Endothelial cell of umbilical vein (primary cell): ENCODE data around the gene SHC1. TPM values are rescaled to one million over a fixed set of nuclear protein-coding genes. Genes with fewer than 3 reads are reported as not detected.
A peak's percentile ranks its signal among the peaks of the same experiment; 100 is the strongest.

Source experiments
- BruUV-seq: library from RNA; stranded (reverse); fragments of 400-500 nt; replicated peaks from 2 replicates; lab custom pipeline; 2021; lab: Mats Ljungman, UMichigan
- CTCF ChIA-PET: fragments of 300-600, 350-600 bp; sonication (Branson Sonifier 250); formaldehyde crosslinking; loops from one replicate; lab custom pipeline; 2021; ENCODE audit warnings: antibody characterized with exemption, inconsistent platforms; lab: Charles Lee
- POLR2A ChIA-PET: fragments of 300-600, 350-600 bp; sonication (Branson Sonifier 250); formaldehyde crosslinking; loops from one replicate; lab custom pipeline; 2021; ENCODE audit warnings: antibody characterized with exemption, inconsistent platforms; lab: Charles Lee
- DNase-seq: peaks from one replicate; pipeline ENCODE4 v3.0.0-alpha.2; 2011; ENCODE audit warnings: low read depth, low spot score
- FAIRE-seq: peaks from 2 replicates; lab custom pipeline; 2011; peaks lifted over from hg19 to GRCh38; lab: Jason Lieb, UNC
- H2AFZ ChIP-seq: 2 replicates; pipeline ENCODE4 v1.6.0; 2012; ENCODE audit warnings: low read depth, low read length, control low read depth, inconsistent platforms
- H3K27ac ChIP-seq: 2 replicates; pipeline ENCODE4 v1.5.1; 2011; ENCODE audit warnings: low read depth, mild to moderate bottlenecking, control low read depth, low read length, moderate library complexity; ENCODE audit not compliant: insufficient read depth
- H3K27me3 ChIP-seq, 2 experiments: 2 replicates each; pipeline versions ENCODE4 v1.6.0 to v1.6.1; 2011; ENCODE audit warnings: low read length in 2 of 2, mixed read lengths in 1 of 2; ENCODE audit not compliant: control insufficient read depth in 2 of 2, insufficient read depth in 2 of 2
- H3K36me3 ChIP-seq, 2 experiments: 2 replicates in 1 of 2; 3 replicates in 1 of 2; pipeline ENCODE4 v1.5.1; 2011; ENCODE audit warnings: low read length in 2 of 2, mild to moderate bottlenecking in 1 of 2, moderate library complexity in 1 of 2; ENCODE audit not compliant: control insufficient read depth in 2 of 2, insufficient read depth in 2 of 2; ENCODE audit errors: extremely low read depth in 1 of 2
- H3K4me1 ChIP-seq: 3 replicates; pipeline ENCODE4 v1.5.1; 2011; ENCODE audit warnings: mild to moderate bottlenecking, low read length; ENCODE audit not compliant: control insufficient read depth, insufficient read depth; ENCODE audit errors: extremely low read depth
- H3K4me2 ChIP-seq: 2 replicates; pipeline ENCODE4 v1.6.1; 2011; ENCODE audit warnings: low read length, control low read depth, mixed read lengths; ENCODE audit not compliant: insufficient read depth
- H3K4me3 ChIP-seq, 3 experiments: fragments of 200-600 bp in 1 of 3; sonication (generic), shearing (Covaris generic) in 1 of 3; replicated peaks in 1 of 3; 2 replicates each; pipeline ENCODE4 v1.5.1; 2011 to 2016; ENCODE audit warnings: control low read depth in 3 of 3, low read length in 3 of 3, mild to moderate bottlenecking in 2 of 3, inconsistent platforms in 1 of 3, low read depth in 1 of 3, moderate library complexity in 1 of 3; ENCODE audit not compliant: insufficient read depth in 1 of 3
- H3K79me2 ChIP-seq: 2 replicates; pipeline ENCODE4 v1.6.0; 2012; ENCODE audit warnings: low read length, inconsistent platforms; ENCODE audit not compliant: control insufficient read depth, insufficient read depth
- H3K9ac ChIP-seq: replicated peaks from 2 replicates; pipeline ENCODE3; 2011; ENCODE audit warnings: low read length, control low read depth; ENCODE audit not compliant: insufficient read depth; ENCODE audit errors: extremely low read depth
- H3K9me1 ChIP-seq: replicated peaks from 3 replicates; pipeline ENCODE4 v1.6.0; 2011; ENCODE audit warnings: mild to moderate bottlenecking, low read length; ENCODE audit not compliant: control insufficient read depth, insufficient read depth; ENCODE audit errors: extremely low read depth
- H3K9me3 ChIP-seq: replicated peaks from 2 replicates; pipeline ENCODE4 v1.5.1; 2012; ENCODE audit warnings: low read length, inconsistent platforms; ENCODE audit not compliant: control insufficient read depth, insufficient read depth
- H4K20me1 ChIP-seq: replicated peaks from 2 replicates; pipeline ENCODE3; 2011; ENCODE audit warnings: mild to moderate bottlenecking, low read length; ENCODE audit not compliant: control insufficient read depth, insufficient read depth; ENCODE audit errors: extremely low read depth
- EZH2 ChIP-seq: IDR thresholded peaks from 2 replicates; pipeline ENCODE4 v1.6.1; 2012; ENCODE audit warnings: borderline replicate concordance, low read depth, mild to moderate bottlenecking, moderate library complexity, low read length, inconsistent platforms; ENCODE audit not compliant: severe bottlenecking
- FOS ChIP-seq: IDR thresholded peaks from 2 replicates; pipeline ENCODE4 v1.6.1; 2011; ENCODE audit warnings: mild to moderate bottlenecking, low read length, moderate library complexity, borderline replicate concordance; ENCODE audit not compliant: insufficient read depth
- GATA2 ChIP-seq: IDR thresholded peaks from 2 replicates; pipeline ENCODE4 v1.7.0; 2011; ENCODE audit warnings: low read depth, mild to moderate bottlenecking, moderate library complexity, mixed read lengths, low read length; ENCODE audit not compliant: insufficient read length, insufficient read depth
- MYC ChIP-seq: IDR thresholded peaks from one replicate; pipeline ENCODE4 v1.6.1; 2011; ENCODE audit warnings: mild to moderate bottlenecking, low read depth, low read length
- POLR2A ChIP-seq: IDR thresholded peaks from 2 replicates; pipeline ENCODE4 v1.6.1; 2012; ENCODE audit warnings: low read depth, mild to moderate bottlenecking, control low read depth, low read length
- POLR2AphosphoS5 ChIP-seq: IDR thresholded peaks from 2 replicates; pipeline ENCODE4 v1.6.1; 2012; ENCODE audit warnings: low read depth, mild to moderate bottlenecking, control low read depth, low read length, moderate library complexity; ENCODE audit not compliant: insufficient read depth
- dilution Hi-C: fragments of 300-500 bp; cut with MboI; formaldehyde crosslinking; loops from one replicate; pipeline ENCODE4 v1.15.0; 2019; ENCODE audit warnings: low sequenced_read_pairs; ENCODE audit not compliant: extremely low pct_ligation_motif_present
- intact Hi-C: fragments of 100-400 bp; cut with micrococcal nuclease; formaldehyde crosslinking; loops from one replicate; pipeline ENCODE4 v1.10.0; 2022
- polyA plus RNA-seq, 4 experiments: library from polyadenylated mRNA; depleted of rRNA in 3 of 4; stranded (reverse) in 3 of 4; unstranded in 1 of 4; fragments of >200 nt; gene quantifications; 2 replicates each; pipeline versions ENCODE4 v1.2.1 to v1.2.3, GENCODE V29; 2011 to 2012; ENCODE audit warnings: missing spikeins in 1 of 4
- total RNA-seq: library from RNA; stranded (reverse); gene quantifications from 2 replicates; pipeline ENCODE4 v1.2.3, GENCODE V29; 2021
- TF ChIP-seq, protein P1 (sequence below), 2 donors: IDR thresholded peaks; 1 replicate in 1 of 2; 2 replicates in 1 of 2; pipeline ENCODE4 v1.5.1; 2011; ENCODE audit warnings: low read length in 2 of 2, mild to moderate bottlenecking in 2 of 2, moderate library complexity in 2 of 2, control low read depth in 1 of 2, inconsistent platforms in 1 of 2, low read depth in 1 of 2; ENCODE audit not compliant: insufficient read depth in 1 of 2; ENCODE audit errors: extremely low read depth in 1 of 2

The SHC1 gene
- total and polyA plus RNA-seq, 2 donors (not counting 3 experiments of a cell fraction or from before 2014, with no cell fraction given) = 316 to 324 TPM

DNA sequence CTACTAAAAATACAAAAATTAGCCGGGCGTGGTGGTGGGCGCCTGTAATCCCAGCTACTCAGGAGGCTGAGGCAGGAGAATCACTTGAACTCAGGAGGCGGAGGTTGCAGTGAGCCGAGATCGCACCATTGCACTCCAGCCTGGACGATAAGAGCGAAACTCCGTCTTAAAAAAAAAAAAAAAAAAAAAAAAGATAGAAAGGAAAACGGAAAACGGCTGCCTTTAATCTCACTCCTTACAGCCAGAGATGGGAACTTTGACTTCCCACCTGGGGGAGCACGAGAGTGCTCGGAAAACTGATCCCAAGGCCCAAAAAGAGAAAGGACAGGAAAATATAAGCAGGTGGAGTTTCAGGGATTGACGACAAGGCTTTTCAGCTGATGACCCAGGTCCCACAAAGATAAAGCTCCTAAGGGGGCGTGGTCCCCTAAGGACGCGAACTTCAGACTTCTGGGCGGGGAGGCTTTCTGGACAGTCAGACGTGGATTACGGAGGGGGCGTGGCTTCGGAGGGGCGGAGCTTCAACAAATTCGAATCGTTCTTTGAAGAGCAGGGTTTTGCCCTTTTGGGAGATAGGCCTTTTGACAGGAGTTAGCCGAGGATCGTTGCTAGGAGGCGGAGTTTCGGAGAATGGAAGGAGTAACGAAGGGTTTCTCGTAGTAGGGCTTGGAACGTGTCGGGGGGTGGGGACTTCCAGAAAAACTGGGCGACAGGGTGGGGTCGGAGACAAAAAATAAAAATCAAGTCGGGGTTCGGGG is 3.0 kb upstream of the SHC1 start:
- no peaks in the 10 kb centered on the region for H3K36me3 ChIP-seq
- no peaks in the 10 kb centered on the region for H3K9me1 ChIP-seq
- no peak overlapping the region for H2AFZ ChIP-seq
- FAIRE-seq (no peak), DNase-seq (peak; percentile 98)
- no peaks in the 10 kb centered on the region for H3K9me3 ChIP-seq
- H3K4me1 ChIP-seq = peaks cover 43% of the 10 kb centered on the region
- ChIA-PET CTCF (interaction anchor here (0.7 to 8.5 kb wide), 12 partner anchors 10 to 111 kb away, joined by 3 to 81 read pairs (median 8); partner anchors contain the start of genes FLAD1, LENEP, PBXIP1 and PYGO2), POLR2A (interaction anchor here (0.7 to 2.7 kb wide), 10 partner anchors 9 to 369 kb away, joined by 3 to 24 read pairs (median 5); partner anchors contain the start of genes FLAD1, LENEP, PBXIP1 and PYGO2)
- peak overlapping the region; percentile 99 for H3K27ac ChIP-seq
- no peaks in the 10 kb centered on the region for H3K27me3 ChIP-seq
- dilution Hi-C loops = no loop called here
- H3K4me2 ChIP-seq = peak overlapping the region; percentile 80
- H3K9ac ChIP-seq = peak overlapping the region; percentile 92
- BruUV-seq = TSS peak; percentile 32
- intact Hi-C loops = loop anchor here (1.0 to 10.0 kb wide), 8 partner anchors 10 to 489 kb away; partner anchors contain the start of genes EFNA1, FLAD1, PYGO2 and ZBTB7B
- H3K4me3 ChIP-seq = peak overlapping the region; percentile 4 to 64 (median 62)
- peaks cover 57% of the 10 kb centered on the region for H3K79me2 ChIP-seq
- TF ChIP-seq POLR2AphosphoS5 (peak; percentile 13), EZH2 (no peak), FOS (no peak), POLR2A (peak; percentile 76), GATA2 (no peak), MYC (no peak)
- TF ChIP-seq, protein P1, sequence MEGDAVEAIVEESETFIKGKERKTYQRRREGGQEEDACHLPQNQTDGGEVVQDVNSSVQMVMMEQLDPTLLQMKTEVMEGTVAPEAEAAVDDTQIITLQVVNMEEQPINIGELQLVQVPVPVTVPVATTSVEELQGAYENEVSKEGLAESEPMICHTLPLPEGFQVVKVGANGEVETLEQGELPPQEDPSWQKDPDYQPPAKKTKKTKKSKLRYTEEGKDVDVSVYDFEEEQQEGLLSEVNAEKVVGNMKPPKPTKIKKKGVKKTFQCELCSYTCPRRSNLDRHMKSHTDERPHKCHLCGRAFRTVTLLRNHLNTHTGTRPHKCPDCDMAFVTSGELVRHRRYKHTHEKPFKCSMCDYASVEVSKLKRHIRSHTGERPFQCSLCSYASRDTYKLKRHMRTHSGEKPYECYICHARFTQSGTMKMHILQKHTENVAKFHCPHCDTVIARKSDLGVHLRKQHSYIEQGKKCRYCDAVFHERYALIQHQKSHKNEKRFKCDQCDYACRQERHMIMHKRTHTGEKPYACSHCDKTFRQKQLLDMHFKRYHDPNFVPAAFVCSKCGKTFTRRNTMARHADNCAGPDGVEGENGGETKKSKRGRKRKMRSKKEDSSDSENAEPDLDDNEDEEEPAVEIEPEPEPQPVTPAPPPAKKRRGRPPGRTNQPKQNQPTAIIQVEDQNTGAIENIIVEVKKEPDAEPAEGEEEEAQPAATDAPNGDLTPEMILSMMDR (IDR thresholded peaks at IDR 0.05; ENCODE audit: extremely low read depth in 1 of 2, insufficient read depth in 1 of 2, low read depth in 1 of 2, low read length in 2 of 2) = peak in 1 of 2 donors; percentile 4
- H4K20me1 ChIP-seq = no peaks in the 10 kb centered on the region
